Right lobe of liver (tissue), 4 donors: ENCODE data around the gene SH2D3C.

Experiments
- CTCF ChIP-seq, 4 donors: fragments of 200-600 bp in 3 of 4; fragments of 450-650 bp in 1 of 4; IDR thresholded peaks; one replicate each; pipeline versions ENCODE4 v1.5.1 to v1.8.0; 2016 to 2022; ENCODE audit warnings: antibody characterized with exemption in 4 of 4, mild to moderate bottlenecking in 2 of 4
- POLR2A ChIP-seq: fragments of 450-650 bp; IDR thresholded peaks from one replicate; pipeline ENCODE4 v1.6.1; 2017; ENCODE audit warnings: antibody characterized with exemption, mild to moderate bottlenecking
- donor health status: DM: no; HTN: no; CAD: no.
- donor health status: DM: no; HTN: no; CAD: no.
- donor health status: DM: no; HTN: yes; CAD: no.

DNA sequence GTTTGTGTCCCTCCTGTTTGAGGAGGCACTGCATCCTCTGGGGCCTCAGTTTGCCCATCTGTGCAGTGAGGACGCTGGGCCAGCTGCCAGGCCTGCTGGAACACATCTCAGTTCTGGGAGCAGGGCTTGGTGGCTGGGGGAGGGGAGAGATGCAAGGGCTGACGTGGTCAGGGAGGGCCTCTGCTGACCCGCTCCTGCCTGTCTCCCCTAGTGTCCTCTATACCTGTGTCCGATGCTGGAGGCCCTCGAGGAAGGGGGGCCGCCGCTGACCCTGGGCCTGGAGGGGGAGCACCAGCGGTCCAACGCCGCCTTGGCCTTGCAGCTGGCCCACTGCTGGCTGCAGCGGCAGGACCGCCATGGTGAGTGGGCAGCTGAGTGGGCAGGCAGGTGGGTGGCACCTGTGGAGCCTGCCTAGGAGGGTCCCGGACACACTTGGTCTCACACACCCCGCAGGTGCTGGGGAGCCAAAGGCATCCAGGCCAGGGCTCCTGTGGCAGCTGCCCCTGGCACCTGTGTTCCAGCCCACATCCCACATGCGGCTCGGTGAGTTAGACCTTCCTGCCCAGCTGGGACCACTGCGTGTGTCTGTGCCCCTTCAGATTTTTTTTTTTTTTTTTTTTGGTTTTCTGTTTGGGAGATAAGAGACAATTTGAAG lies 30.0 kb upstream of the SH2D3C start:
- TF ChIP-seq POLR2A (no peak), CTCF (IDR thresholded peaks at IDR 0.05) (no peak)
